Measurements from ENCODE around the gene ZNF460.
A peak's percentile ranks its signal among the peaks of the same experiment; 100 is the strongest.

ZNF460 gene

DNA sequence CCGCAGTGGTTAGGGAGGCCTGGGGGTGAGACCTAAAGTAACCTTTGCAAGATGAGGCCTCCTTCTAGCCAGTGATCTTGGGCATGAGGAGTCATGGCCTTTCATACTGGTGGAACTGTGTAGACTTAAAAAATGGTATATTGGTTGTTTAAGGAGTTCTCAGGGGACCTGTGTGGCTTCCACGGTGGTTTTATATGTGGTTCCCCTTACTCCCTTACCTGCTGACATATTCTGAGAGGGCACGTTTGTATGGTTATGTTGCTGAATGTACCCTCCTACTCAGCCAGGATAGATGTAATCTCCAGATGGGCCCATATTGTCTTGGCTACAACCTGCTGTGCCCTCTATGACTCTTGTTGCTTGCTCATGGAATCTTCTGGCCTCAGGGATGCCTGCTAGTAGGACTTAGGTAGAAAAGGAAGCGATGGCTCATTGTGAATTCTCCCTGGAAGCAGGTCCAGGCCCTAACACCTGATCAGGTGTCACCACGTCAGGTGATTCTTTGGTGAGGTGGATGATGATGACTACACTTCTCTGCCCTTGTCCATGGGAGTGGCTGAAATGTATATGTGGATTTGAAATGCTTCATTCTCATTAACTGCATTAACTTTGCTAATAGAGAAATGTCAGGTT lies 1.8 kb downstream of the ZNF460 start:
- DNase-seq, result no peak

- DNase-seq, result no peak
Observed at GRCh38 chr19:57288373-57288772, 8.1 kb downstream of the ZNF460 start.

- DNase-seq, result no peak
Observed at GRCh38 chr19:57290970-57291369, 10.7 kb downstream of the ZNF460 start.

- DNase-seq, result no peak
Observed at GRCh38 chr19:57292547-57292946, 12.3 kb downstream of the ZNF460 start.

GRCh38 chr19:57293719-57294118 lies 13.4 kb downstream of the ZNF460 start:
- no peak for DNase-seq

- DNase-seq, result no peak
Observed at GRCh38 chr19:57302020-57302465, 21.8 kb downstream of the ZNF460 start.

GRCh38 chr19:57302727-57303401 lies 22.6 kb downstream of the ZNF460 start:
- no peak for DNase-seq

- DNase-seq, result no peak
Observed at GRCh38 chr19:57305056-57305455, 24.8 kb downstream of the ZNF460 start.

DNA sequence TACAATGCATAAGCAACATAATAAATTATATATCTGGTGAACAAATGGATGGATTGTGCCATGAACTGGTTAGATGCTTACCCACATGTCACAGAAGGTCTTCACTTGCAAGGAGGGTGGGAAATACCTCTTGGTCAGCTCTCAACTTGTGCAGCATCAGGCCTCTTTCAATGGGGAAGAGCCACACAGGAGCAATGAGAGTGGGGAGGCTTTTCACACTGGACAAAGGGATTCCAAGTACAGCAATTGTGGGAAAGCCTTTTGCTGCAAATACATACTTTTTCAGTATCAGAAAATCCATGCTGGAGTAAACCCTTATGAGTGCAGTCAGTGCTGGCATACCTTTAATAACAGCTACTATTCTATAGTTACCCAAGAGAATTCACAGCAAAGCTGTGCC lies 28.2 kb downstream of the ZNF460 start:
- no peak for DNase-seq

DNA sequence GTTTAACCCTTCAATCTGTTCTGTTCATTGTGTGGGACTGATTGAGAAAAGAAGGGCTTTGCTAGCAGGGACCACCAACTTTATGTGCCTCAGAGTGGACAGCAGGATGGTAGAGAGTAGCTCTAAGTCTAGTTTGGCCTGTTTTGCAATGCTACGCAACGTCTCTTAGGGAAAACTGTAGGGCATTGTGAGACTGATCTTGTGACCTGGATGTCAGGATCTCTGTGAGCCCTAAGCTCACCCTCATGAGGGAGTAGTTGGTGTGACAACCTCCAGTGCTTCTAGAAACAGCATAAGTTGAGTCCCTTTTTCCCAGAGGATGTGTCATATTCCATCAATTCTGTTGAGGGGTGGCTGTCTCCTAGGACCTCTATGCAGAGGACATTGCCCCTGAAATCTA lies 30.5 kb downstream of the ZNF460 start:
- DNase-seq, result no peak

GRCh38 chr19:57314146-57314545 lies 33.9 kb downstream of the ZNF460 start:
- DNase-seq, result no peak

DNA sequence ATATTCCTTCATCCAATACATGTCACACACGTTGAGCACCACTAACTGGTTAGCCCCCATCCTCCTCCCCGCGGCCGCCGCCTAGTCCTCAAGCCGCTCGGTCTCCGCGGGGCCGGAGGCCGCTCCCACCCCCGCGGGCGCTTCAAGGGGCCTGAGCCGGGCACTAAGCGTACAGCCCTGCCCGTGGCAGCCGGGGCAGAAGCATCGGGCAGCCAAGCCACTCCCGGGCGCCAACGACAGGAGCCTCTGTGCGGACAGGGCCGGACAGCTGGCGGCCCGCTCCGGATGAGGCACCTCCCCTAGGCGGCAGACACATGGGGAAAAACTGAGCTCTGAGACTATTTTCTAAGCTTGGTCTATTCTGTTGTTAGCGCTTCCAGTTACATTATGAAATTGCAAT lies 37.2 kb downstream of the ZNF460 start:
- no peak for DNase-seq

- DNase-seq, result no peak
Observed at GRCh38 chr19:57319869-57320179, 39.5 kb downstream of the ZNF460 start.

- peak; percentile 81 to 86 (median 83) for DNase-seq
Observed at GRCh38 chr19:57320180-57321084, 40.1 kb downstream of the ZNF460 start, which contains the start of gene ZNF543. TSS of gene ZNF543 (plus strand) at chr19:57320472. CDS start at chr19:57320854, 382 bp downstream.

DNA sequence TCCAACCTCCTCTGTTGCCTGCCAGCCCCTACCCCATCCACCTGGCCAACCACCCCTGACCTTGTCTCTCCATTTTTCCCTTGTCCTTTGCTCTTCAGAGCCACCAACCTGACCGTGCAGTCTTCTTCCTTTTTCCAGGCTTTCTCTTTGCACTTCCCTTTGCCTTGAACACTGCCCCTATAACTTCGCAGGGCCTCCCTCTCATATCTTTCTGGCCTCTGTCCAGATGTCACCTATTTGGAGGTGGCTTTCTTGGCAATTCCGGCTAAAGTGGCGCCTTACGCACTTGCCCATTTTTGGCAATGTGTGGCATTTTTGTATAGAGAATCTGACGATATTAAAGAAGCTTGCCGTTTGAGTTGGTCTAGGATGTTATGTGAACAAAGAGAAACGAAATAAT lies 40.8 kb downstream of the ZNF460 start:
- no peak for DNase-seq

- no peak for DNase-seq
Observed at GRCh38 chr19:57321751-57322150, 41.5 kb downstream of the ZNF460 start.

- no peak for DNase-seq
Observed at GRCh38 chr19:57324992-57325391, 44.7 kb downstream of the ZNF460 start.

DNA sequence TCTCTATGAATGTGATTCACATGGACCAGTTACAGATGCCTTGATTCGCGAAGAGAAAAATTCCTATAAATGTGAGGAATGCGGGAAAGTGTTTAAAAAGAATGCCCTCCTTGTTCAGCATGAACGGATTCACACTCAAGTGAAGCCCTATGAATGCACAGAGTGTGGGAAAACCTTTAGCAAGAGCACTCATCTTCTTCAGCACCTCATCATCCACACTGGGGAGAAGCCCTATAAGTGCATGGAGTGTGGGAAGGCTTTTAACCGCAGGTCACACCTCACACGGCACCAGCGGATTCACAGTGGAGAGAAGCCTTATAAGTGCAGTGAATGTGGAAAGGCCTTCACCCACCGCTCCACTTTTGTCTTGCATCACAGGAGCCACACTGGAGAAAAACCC lies 47.7 kb downstream of the ZNF460 start:
- DNase-seq, result no peak

- no peak for DNase-seq
Observed at GRCh38 chr19:57334191-57334590, 53.9 kb downstream of the ZNF460 start.

GRCh38 chr19:57338877-57339276 lies 58.6 kb downstream of the ZNF460 start:
- no peak for DNase-seq

DNA sequence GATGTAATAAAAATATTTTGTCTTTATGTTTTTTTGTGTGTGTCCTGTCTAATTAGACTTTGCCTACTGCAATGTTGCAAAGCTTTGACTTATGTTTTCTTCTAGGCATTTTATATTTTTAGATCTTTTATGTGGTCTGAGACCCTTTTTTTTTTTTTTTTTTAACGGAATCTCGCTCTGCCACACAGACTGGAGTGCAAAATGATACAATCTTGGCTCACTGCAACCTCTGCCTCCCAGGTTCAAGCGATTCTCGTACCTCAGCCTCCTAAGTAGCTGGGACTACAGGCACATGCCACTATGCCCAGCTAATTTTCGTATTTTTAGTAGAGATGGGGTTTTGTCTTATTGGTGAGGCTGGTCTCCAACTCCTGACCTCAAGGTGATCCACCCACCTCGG lies 62.3 kb downstream of the ZNF460 start:
- DNase-seq, result no peak
